ENCODE measurements around the gene RPS6KA2.
"Not testable (repeated sequence)": the region's sequence is repeated elsewhere in the genome, so short reads cannot be mapped to it uniquely, and the experiment has no call there.

RPS6KA2 gene

DNA sequence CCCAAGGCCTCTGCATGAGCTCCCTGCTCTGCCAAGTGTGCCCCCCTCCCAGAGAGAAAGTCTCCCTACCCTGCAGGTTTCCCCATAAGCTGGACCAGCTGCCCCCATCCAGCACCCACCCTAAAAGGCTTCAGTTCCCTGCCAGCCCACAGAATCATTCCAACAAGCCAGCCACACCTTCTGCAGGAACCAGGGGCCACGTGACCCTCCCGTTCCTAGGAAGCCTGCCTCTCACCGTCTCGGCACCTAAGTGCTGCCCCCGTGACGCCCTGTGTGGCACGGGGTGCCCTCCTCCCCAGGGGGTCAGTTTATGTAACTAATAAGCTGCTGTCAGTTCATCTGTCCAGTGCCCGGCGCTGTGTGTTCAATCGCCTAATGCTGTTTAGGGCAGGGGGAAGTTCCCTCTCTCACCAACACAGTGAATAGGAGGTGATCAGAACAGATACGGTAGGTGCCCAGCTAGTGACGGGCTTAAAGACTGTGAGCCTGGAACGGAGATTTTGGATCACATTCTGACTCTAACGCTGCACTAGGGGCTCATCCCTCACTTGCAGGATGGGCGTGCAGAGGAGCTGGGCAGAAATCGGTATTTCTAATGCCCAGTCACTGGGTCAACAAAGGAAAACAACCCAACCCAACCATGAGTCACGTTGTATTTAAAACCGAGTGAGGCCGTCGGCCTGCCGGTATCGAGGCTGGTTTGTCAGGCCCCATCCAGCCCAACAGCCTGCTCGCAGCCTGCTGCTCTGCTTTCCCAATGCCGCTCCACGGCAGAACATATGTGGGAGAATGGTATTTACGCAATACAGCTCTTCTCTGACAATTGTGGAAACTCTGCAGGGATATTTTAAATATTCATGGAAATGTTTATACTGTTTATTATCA is 96.6 kb downstream of the RPS6KA2 start:
- DNase-seq (ENCODE audit: low read depth in 2 of 2) = no peak

DNA sequence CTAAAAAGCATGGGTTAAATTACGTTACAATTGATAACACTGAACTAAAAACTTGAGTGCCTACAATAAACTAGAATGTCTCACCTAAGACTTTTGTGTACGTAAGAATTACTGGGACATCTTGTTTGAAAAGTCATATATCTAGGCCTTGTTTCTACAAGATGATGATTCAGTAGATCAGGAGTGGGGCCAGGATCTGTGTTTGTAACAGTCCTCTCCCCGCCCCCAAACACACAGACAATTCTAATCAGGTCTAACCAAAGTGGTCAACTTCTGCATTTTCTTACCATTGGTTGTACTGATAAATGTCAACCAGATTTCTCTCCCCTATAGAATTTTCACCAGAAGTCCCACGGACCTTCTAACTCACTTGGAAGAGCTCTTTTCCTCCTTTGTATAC is 97.5 kb downstream of the RPS6KA2 start:
- DNase-seq (ENCODE audit: low read depth in 2 of 2) = no peak

DNA sequence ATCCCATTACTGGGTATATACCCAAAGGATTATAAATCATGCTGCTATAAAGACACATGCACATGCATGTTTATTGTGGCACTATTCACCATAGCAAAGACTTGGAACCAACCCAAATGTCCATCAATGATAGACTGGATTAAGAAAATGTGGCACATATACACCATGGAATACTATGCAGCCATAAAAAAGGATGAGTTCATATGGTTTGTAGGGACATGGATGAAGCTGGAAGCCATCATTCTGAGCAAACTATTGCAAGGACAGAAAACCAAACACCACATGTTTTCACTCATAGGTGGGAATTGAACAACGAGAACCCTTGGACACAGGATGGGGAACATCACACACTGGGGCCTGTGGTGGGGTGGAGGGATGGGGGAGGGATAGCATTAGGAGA is 98.0 kb downstream of the RPS6KA2 start:
- not testable (repeated sequence) for DNase-seq (ENCODE audit: low read depth in 2 of 2)

DNA sequence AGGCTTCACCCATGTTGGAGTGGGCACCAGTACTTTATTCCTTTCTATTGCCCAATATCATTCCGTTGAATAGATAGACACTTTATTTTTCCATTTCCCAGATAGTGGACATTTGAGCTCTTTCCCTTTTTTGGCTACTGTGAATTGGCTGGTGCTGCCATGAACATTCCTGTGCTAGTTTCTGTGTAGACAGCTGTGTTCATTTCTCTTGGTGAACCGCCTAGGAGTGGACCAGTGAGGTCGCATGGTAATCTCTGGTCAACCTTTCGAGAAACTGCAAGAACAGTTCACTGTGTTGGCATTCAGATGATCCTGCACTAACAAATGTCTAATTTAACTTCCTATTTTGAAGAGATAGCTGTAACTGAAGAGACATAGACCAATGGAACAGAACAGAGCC is 99.2 kb downstream of the RPS6KA2 start:
- no peak for DNase-seq (ENCODE audit: low read depth in 2 of 2)

DNA sequence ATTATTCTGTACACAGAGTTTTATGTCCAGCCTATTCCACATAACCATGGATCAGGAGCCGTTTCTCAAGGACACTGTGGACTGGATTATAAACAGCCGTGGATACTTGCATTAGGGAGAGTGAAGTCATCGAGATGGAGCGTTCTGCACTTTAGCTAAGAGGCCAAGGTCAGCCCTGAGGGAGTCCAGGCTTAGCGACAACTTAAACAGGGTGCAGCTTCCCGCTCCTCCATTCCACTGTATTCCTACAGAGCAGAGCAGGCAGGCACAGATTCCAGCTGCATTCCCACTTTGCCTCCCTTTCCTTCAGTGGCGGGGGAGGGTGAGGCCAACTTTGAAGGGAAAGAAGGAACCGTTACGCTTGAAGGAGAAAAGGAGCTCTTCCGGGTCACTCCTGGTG is 100.1 kb downstream of the RPS6KA2 start:
- DNase-seq (ENCODE audit: low read depth in 2 of 2) = no peak

DNA sequence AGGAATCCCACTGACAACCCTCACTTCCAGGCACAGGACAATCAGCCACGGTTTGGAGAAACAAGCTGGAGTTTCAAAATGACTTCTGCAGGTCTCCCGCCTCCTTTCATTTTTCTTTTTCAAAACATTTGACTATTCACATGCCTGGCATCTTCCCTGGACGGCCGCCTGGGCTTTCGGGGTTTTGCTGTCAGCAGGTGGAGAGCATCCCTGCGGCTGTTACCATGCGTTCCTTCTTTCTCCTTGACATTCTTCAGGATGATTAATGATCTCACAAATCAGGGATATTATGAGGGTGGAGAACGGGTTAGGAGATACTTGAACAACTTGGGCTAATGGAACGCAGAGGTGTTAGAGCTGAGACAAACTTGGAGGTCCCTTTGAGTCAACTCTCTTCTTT is 101.5 kb downstream of the RPS6KA2 start:
- no peak for DNase-seq (ENCODE audit: low read depth in 2 of 2)

DNA sequence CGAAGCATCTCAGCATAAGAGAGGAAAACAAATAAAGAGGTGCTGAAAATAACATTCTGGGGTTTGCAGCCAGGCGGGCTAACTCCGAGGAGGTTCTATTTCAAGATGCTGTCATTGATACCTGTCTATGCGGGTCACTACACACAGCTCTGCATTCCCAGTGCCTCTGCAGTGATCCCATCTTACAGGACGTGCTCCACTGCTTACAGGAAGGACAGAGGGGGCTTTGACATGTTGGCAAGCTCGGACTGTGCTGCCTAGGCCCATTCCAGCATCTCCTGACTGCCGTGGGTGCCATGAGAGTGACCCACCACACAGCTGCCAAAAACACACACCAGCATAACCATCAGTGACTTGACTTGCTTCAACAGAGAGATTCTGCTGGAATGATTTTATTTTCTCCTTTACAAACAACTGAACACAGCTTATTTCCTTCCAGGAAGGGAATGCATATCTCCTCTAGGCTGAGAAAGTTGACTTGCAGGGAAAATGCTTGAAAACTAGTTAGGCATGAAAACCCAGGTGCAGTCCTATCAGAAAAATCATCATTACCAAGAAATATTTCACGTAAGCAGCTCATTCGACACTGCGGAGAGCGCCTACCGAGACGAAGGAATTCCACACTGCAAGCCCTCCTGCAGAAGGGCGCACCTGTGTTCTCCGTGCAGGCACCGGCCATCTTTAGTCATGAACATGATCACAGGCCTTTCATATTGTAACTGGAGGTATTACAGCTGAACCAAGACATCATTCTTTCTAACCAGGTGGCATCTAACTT is 103.1 kb downstream of the RPS6KA2 start:
- no peak for DNase-seq (ENCODE audit: low read depth in 2 of 2)

DNA sequence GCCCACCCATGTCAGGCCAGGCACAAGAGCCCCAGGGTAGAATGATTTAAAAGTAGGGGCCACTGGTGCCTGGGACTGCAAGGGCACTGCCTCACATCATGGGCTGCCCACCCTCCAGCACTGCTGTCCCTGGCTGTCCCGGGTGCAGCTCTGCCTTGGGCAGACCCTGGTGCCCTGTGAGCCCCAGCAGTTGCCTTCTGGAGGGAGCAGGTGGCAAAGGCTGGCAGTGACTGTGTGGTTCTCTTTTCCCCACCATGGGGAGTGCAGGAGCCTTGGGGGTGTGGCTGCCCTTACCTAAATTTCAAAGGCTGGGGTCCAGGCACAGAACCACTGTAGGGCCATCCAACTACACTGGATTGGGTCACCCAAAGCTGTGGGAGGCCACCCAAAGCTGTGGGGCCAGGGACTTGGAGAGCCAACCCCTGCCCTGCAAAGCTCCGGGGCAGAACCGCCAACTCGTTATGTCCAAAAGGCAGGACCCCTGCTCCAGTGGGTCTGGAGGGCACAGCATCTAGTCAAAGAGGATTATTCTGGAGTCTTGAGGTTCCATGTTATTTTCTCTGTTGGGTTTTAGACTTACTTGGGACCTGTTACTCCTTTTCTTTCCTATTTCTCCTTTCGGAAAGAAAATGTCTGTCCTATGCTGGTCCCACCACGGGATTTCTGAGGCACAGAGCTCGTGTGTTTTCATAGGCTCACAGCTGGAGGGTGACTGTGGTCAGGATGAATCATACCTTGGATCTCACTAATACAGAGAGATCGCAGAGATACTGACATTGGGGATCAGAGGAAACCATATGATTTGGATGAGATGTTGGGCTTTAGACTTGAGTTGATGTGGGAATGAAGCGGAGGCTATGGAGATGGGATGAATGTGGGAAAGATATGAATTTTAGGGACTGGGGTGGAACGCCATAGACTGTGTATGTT is 105.9 kb downstream of the RPS6KA2 start:
- no peak for DNase-seq (ENCODE audit: low read depth in 2 of 2)

DNA sequence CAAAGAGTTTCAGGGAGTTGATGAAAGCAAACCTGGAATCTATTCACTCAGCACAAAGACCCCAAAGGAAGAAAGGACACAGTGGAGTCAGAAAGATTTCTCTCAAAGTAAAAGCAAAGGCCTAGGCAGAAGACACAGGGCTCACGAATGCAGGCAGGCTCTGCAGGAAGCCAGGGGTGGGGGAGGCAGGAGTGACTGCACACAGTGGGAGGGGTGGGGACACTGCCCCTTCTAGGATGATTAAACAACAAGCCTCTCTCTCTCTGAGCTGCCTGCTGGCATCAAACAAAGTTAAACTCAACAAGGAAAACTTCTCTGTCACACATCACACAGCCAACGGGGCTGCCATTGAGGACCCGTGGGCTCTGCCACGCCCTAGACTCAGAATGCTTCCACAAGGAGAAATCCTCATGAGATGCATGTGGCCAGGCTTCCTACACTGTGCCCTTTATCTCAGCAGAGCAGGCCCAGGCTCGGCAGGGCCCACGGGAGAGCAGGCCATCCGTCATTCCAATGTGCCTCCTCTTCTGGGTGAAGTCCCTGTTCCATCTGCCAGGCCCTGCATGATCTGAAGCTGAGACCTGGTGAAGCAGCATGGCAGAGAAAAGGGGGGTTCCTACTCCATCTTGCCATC is 110.7 kb downstream of the RPS6KA2 start:
- no peak for DNase-seq (ENCODE audit: low read depth in 2 of 2)

DNA sequence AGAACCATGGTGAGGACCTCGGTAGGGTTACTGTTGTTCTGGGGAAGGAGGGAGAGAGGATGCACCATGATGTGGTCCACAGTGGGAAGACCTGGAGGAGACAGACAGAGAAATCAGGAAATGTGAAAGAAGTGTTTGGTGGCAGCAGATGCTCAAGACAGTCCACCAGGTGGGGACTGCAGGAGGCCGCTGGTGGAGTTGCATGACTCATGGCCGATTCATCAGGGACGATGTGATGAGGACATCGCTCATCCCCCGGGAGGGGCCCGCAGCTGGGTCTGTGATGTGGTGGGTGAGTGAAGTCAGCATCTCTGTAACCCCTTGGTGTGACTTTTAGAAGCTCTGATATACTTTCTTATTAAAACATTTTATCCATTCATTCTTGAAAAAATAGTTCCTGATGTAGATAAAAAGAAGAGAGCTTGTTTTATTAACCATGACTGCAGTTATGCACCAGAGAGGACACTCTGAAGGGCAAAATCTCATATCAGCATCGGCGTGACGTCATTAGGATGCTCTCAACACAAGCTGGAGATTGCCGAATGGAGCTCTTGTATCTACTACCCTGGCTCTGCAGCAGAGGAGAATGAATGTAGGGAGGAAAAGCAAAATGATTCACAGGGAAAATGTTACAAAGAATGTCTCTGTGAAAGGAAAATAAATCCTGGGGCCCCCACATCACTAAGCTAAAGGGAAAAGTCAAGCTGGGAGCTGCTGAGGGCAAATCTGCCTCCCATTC is 111.8 kb downstream of the RPS6KA2 start:
- DNase-seq (ENCODE audit: low read depth in 2 of 2) = peak; percentile 34 to 41

DNA sequence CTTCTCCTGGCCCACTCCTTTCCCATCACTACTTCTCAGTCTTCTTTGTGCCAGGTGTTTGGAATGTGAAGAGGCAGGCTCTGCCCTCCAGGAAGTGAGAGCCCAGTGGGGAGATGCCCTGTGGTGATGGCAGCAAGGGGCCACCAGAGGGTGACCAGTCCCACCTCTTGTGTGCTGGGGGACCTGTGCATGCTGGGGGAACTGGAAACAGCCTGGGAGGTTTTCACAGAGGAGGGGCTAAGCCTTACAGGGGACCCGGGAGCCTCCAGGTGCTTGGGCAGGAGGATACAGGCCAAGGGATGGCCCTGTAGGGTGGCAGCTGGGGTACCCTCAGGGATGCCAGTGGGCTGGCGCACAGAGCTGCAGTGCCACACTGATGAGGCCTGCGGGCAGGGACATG is 112.9 kb downstream of the RPS6KA2 start:
- no peak for DNase-seq (ENCODE audit: low read depth in 2 of 2)

DNA sequence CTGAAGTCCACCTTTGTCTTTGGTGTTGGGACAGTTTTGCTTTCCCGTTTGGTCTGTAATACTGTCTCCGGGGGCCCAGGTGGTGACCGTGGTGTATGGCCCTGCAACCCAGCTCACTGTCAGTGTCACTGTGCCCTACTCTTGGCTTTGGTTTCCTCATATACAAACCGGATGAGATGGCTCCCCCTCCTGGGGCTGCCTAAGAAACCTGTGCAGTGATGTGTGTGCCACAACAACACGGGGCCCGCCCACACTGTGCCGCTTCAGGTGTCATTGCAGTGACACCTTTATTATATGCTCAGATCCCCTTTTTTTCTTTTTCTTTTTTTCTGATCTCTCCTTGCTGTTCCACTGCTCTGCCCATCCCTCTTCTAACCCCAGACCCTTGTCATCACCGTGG is 114.5 kb downstream of the RPS6KA2 start:
- no peak for DNase-seq (ENCODE audit: low read depth in 2 of 2)

DNA sequence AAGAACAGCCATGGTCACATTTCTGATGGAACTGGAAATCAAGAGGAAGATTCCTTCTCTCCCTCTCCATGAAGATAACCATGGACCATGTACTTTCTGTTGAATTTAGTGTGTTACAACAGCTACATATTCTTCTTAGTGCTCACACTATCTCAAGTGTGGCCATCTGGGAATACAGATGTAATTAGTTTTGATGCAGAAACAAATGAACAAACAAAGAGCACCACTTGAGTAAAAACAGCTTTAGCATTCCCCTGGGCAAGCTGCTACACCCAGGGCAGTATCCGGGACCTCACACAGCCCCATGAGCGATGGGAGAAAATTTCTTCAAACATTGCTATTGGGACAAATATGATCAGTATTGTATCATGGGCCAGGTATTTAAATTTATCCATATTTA is 115.7 kb downstream of the RPS6KA2 start:
- no peak for DNase-seq (ENCODE audit: low read depth in 2 of 2)

DNA sequence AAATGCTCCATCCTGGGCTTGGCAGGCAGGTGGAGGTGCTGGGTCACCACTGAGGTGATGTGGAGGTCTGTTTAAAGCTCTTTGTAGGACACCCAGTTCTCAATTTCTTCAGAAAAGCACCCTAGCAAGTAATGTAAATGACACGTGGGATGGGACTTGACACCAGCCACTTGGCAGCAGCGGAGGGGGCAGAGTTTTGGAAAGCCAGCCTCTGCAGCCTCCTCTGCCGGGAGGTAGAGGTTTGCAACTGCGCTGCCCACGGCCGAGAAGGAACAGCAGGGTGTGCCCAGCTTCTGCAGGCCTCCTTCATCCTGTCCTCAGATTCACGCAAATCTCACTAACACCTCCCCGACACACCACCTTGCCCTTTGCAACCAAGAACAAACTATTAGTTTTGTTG is 117.9 kb downstream of the RPS6KA2 start:
- DNase-seq (ENCODE audit: low read depth in 2 of 2) = no peak

DNA sequence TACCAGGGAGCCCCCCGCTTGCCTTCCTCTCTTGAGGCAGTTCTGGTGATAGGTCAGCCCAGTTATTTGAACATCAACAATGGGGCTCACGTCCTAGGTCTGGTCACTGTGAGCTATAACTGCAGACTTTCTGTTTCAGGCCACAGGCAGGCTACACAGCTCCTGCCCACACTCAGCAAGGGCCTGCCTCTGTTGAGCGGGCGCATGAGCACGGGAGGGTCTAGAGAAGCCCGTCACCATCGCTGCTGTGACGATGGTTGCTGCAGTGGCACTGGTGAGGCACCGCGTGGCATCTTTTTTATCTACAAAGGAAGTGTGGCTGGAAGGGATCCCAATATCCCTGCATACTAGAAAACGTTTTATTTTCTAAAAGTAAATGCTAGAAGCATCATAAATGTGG is 118.3 kb downstream of the RPS6KA2 start:
- no peak for DNase-seq (ENCODE audit: low read depth in 2 of 2)

DNA sequence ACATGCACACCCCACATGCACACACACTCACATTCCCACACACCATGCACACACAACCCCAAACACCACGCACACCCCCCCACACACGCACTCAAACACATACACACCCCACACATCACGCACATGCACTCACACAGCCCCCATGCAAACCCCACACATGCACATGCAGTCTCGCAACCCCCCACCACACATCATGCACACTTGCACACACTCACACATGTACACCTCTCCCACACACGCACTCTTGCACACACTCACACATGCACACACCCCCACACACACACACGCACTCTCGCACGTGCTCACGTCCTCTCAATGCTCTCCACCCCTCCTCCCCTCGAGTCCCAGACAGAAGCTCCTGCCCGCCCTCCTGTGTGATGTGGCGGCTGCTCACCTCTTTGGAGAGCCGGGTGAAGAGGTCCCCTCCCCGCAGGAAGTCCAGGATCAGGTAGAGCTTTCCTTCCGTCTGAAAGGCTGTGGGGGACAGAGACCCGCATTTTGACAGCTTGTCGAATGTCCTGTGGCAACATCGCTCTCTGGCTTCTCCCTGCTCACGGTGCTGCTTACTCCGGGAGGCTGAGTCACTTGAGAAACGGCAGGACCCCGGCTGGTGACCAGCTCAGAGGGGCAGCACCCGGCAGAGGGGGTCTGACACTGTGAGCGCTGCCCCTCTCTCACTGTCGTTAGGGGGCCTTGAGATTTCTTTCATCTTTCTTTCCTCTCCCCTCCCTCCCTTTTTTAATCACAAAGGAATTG is 119.1 kb downstream of the RPS6KA2 start:
- no peak for DNase-seq (ENCODE audit: low read depth in 2 of 2)

DNA sequence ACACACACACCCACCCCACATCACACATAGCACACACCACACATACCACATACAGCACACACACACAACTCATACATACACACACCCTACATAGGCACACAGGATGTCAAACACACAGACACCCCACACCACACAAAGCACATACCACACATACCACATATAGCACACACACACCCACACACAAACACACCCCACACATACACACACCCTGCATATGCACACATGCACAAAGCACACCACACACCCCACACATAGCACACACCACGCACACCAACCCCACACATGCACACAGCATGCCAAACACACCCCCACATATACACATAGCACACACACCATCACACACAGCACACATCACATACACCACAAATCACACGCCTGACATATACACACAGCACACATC is 119.7 kb downstream of the RPS6KA2 start:
- DNase-seq (ENCODE audit: low read depth in 2 of 2) = no peak

DNA sequence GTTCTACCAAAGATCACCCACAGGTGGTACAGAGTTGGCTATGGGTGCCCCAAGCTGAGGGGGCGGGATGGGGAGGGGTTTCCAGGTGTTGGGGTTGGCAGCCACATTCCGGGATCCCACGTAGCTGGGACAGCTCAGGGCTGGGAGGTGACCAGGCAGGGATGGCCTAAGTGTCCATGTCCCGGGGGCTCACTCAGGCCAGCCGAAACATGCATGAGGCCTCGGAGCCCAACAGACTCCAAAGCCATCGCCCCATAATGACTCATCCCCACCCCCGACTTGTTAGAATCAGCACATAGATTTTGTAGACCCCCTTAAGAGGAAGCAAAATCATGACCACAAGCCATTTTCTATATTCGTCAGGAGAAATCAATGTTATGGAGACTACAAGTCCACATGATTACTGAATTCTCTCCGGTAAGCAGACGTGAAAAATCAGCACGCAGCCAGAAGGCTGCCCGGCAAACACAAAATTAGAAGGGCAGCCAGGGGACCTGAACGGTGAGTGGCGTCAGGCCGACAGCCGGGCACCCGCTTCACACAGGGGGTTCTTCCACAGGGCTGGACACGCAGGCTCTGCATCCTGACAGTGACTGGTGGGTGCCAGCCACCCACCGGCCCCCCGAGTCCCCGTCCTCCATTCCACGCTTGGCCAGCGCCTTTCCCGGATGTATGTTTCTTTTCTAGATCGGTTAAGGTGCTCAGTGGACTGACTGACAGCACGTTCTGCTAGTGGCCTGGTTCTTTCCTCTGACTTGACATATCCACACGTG is 121.7 kb downstream of the RPS6KA2 start:
- DNase-seq (ENCODE audit: low read depth in 2 of 2) = no peak

DNA sequence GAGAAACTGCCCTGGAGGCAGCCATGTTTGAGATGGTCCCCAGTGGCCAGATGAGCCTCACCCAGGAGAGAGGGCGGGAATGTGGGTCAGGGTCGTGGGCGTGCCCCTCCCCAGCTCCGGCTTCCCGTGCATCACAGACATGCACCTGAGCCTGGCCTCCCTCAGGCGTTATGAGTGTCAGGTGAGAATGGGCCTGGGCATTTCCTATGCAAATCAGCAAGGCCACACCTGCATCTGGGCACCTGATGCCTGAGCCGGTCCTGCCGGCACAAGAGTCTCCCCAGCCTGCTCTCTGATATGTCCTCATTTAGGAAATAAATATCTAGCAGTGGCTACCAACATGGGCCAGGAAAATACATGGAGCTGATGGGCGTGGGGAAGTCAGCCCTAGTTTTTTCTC is 123.0 kb downstream of the RPS6KA2 start:
- no peak for DNase-seq (ENCODE audit: low read depth in 2 of 2)
